Activated T-cell treated with anti-CD3 and anti-CD28 coated beads, Interleukin-2, amount 50 U/mL, for 24 hours (primary cell): ENCODE results near the gene UBAP2.
A peak's percentile ranks its signal among the peaks of the same experiment; 100 is the strongest.
"Not testable (repeated sequence)": the region's sequence is repeated elsewhere in the genome, so short reads cannot be mapped to it uniquely, and the experiment has no call there.

Experiments
- DNase-seq: peaks from one replicate; pipeline ENCODE4 v3.0.0-alpha.2; 2020
- H3K27ac Mint-ChIP-seq: 2 replicates; pipeline ENCODE4 v1.8.0; 2020; ENCODE audit warnings: mild to moderate bottlenecking, mixed read lengths
- H3K27me3 Mint-ChIP-seq: 2 replicates; pipeline ENCODE4 v1.8.0; 2020; ENCODE audit warnings: mixed read lengths
- H3K36me3 Mint-ChIP-seq: 2 replicates; pipeline ENCODE4 v1.8.0; 2020; ENCODE audit warnings: low read depth, mixed read lengths
- H3K4me1 Mint-ChIP-seq: 2 replicates; pipeline ENCODE4 v1.8.0; 2020; ENCODE audit warnings: low read depth, mixed read lengths
- H3K4me3 Mint-ChIP-seq: 2 replicates; pipeline ENCODE4 v1.8.0; 2020; ENCODE audit warnings: mild to moderate bottlenecking, moderate library complexity, mixed read lengths
- H3K9me3 Mint-ChIP-seq: 2 replicates; pipeline ENCODE4 v1.8.0; 2020; ENCODE audit warnings: mixed read lengths

The UBAP2 gene

GRCh38 chr9:33972698-33973097 is 76.0 kb downstream of the UBAP2 start:
- Mint-ChIP-seq H3K9me3 (no peaks in the 10 kb centered on the region), H3K36me3 (peaks cover 71% of the 10 kb centered on the region), H3K4me1 (no peaks in the 10 kb centered on the region), H3K4me3 (no peak overlapping the region), H3K27me3 (no peaks in the 10 kb centered on the region), H3K27ac (no peak overlapping the region)
- no peak for DNase-seq

GRCh38 chr9:33964086-33964768 is 84.5 kb downstream of the UBAP2 start:
- peaks cover 5% of the 10 kb centered on the region for H3K4me1 Mint-ChIP-seq
- no peaks in the 10 kb centered on the region for H3K27me3 Mint-ChIP-seq
- H3K27ac Mint-ChIP-seq, result no peak overlapping the region
- no peak overlapping the region for H3K4me3 Mint-ChIP-seq
- DNase-seq, result no peak
- H3K9me3 Mint-ChIP-seq, result no peaks in the 10 kb centered on the region
- peaks cover 71% of the 10 kb centered on the region for H3K36me3 Mint-ChIP-seq

GRCh38 chr9:33962468-33962867 is 86.2 kb downstream of the UBAP2 start:
- not testable (repeated sequence) for DNase-seq, H3K4me1 Mint-ChIP-seq, H3K27me3 Mint-ChIP-seq, H3K4me3 Mint-ChIP-seq, H3K27ac Mint-ChIP-seq, H3K9me3 Mint-ChIP-seq
- H3K36me3 Mint-ChIP-seq, result peaks cover 75% of the 10 kb centered on the region

GRCh38 chr9:33959725-33960124 is 89.0 kb downstream of the UBAP2 start:
- H3K36me3 Mint-ChIP-seq, result peaks cover 81% of the 10 kb centered on the region

GRCh38 chr9:33956544-33956943 is 92.1 kb downstream of the UBAP2 start:
- Mint-ChIP-seq H3K27ac (no peak overlapping the region), H3K4me1 (no peaks in the 10 kb centered on the region), H3K36me3 (peaks cover 90% of the 10 kb centered on the region), H3K27me3 (no peaks in the 10 kb centered on the region), H3K9me3 (no peaks in the 10 kb centered on the region), H3K4me3 (no peak overlapping the region)
- no peak for DNase-seq

More at GRCh38 chr9:33959725-33960124, 89.0 kb downstream of the UBAP2 start:
- Mint-ChIP-seq H3K4me3 (no peak overlapping the region), H3K27ac (no peak overlapping the region), H3K4me1 (peaks cover 5% of the 10 kb centered on the region), H3K27me3 (no peaks in the 10 kb centered on the region), H3K9me3 (no peaks in the 10 kb centered on the region)
- no peak for DNase-seq

GRCh38 chr9:33952066-33952465 is 96.6 kb downstream of the UBAP2 start:
- Mint-ChIP-seq H3K4me3 (no peak overlapping the region), H3K27me3 (no peaks in the 10 kb centered on the region), H3K4me1 (no peaks in the 10 kb centered on the region), H3K9me3 (no peaks in the 10 kb centered on the region), H3K36me3 (peaks cover 83% of the 10 kb centered on the region), H3K27ac (no peak overlapping the region)
- DNase-seq, result no peak

GRCh38 chr9:33950371-33950770 is 98.3 kb downstream of the UBAP2 start:
- Mint-ChIP-seq H3K4me3 (no peak overlapping the region), H3K27ac (no peak overlapping the region), H3K36me3 (peaks cover 84% of the 10 kb centered on the region)

GRCh38 chr9:33946779-33947535 is 101.7 kb downstream of the UBAP2 start:
- no peaks in the 10 kb centered on the region for H3K4me1 Mint-ChIP-seq
- no peaks in the 10 kb centered on the region for H3K27me3 Mint-ChIP-seq
- H3K4me3 Mint-ChIP-seq, result no peak overlapping the region
- DNase-seq, result no peak
- H3K27ac Mint-ChIP-seq, result no peak overlapping the region
- no peaks in the 10 kb centered on the region for H3K9me3 Mint-ChIP-seq
- H3K36me3 Mint-ChIP-seq, result peaks cover 84% of the 10 kb centered on the region

More at GRCh38 chr9:33950371-33950770, 98.3 kb downstream of the UBAP2 start:
- H3K9me3 Mint-ChIP-seq, result no peaks in the 10 kb centered on the region
- H3K4me1 Mint-ChIP-seq, result no peaks in the 10 kb centered on the region
- no peak for DNase-seq
- H3K27me3 Mint-ChIP-seq, result no peaks in the 10 kb centered on the region

- no peak for DNase-seq
- H3K4me1 Mint-ChIP-seq, result no peaks in the 10 kb centered on the region
- H3K4me3 Mint-ChIP-seq, result no peak overlapping the region
- H3K27me3 Mint-ChIP-seq, result no peaks in the 10 kb centered on the region
- H3K36me3 Mint-ChIP-seq, result peaks cover 88% of the 10 kb centered on the region
- H3K9me3 Mint-ChIP-seq, result no peaks in the 10 kb centered on the region
- no peak overlapping the region for H3K27ac Mint-ChIP-seq
Observed at GRCh38 chr9:33943389-33943788, 105.3 kb downstream of the UBAP2 start.

- Mint-ChIP-seq H3K36me3 (peaks cover 86% of the 10 kb centered on the region), H3K27ac (peak overlapping the region; percentile 4), H3K27me3 (no peaks in the 10 kb centered on the region), H3K4me1 (no peaks in the 10 kb centered on the region), H3K9me3 (no peaks in the 10 kb centered on the region), H3K4me3 (no peak overlapping the region)
- no peak for DNase-seq
Observed at GRCh38 chr9:33942471-33943083, 106.1 kb downstream of the UBAP2 start.

- Mint-ChIP-seq H3K27me3 (no peaks in the 10 kb centered on the region), H3K4me3 (no peak overlapping the region), H3K9me3 (no peaks in the 10 kb centered on the region), H3K36me3 (peaks cover 85% of the 10 kb centered on the region), H3K4me1 (no peaks in the 10 kb centered on the region), H3K27ac (peak overlapping the region; percentile 63)
- no peak for DNase-seq
Observed at GRCh38 chr9:33939924-33940874, 108.5 kb downstream of the UBAP2 start.

- Mint-ChIP-seq H3K36me3 (peaks cover 90% of the 10 kb centered on the region), H3K9me3 (no peaks in the 10 kb centered on the region), H3K27me3 (no peaks in the 10 kb centered on the region), H3K4me1 (no peaks in the 10 kb centered on the region), H3K27ac (peak overlapping the region; percentile 73), H3K4me3 (no peak overlapping the region)
- no peak for DNase-seq
Observed at GRCh38 chr9:33934188-33934878, 114.4 kb downstream of the UBAP2 start.

GRCh38 chr9:33932078-33932807 is 116.4 kb downstream of the UBAP2 start:
- peak overlapping the region; percentile 45 for H3K27ac Mint-ChIP-seq
- H3K4me3 Mint-ChIP-seq, result no peak overlapping the region
- no peaks in the 10 kb centered on the region for H3K27me3 Mint-ChIP-seq
- H3K9me3 Mint-ChIP-seq, result no peaks in the 10 kb centered on the region
- DNase-seq, result no peak
- no peaks in the 10 kb centered on the region for H3K4me1 Mint-ChIP-seq
- H3K36me3 Mint-ChIP-seq, result peaks cover 96% of the 10 kb centered on the region
